ENCODE data around the gene EGFL8.

Gene EGFL8

DNA sequence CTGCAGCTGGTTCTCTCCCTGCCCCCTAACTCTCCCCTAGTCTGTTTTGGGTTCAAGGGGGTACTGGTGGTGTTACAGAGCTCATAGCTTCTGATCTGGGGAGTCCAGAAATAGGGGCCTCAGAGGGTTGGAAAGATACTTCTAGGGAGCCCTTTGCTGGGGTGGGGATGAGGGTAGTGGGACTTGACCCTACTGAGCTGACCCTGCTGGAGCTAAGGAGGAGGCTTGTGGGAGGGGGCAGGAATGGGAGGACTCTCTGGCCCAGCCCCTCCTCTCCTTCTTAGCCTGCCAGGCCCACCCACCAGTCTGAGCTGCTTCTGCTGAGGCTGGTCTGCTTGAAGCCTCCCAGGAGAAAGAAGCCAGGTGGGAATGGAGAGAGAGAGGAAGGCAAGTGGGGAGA is at the start of gene EGFL8:
Gene EGFL8 (plus strand): TSS at position 301 of the 400 bp plus-strand sequence. CDS start 1,571 bp downstream, outside the sequence.
- Histone ChIP-seq H3K79me2 (ENCODE audit: insufficient read depth, low read length) (no peaks in the 10 kb centered on the region), H3K27me3 (ENCODE audit: insufficient read depth, low read length, poor library complexity, severe bottlenecking) (no peaks in the 10 kb centered on the region), H3K9ac (ENCODE audit: low read depth, low read length, poor library complexity, severe bottlenecking) (no peak within 1 kb of the TSS), H4K20me1 (ENCODE audit: insufficient read depth, low read length, poor library complexity, severe bottlenecking) (no peaks in the 10 kb centered on the region), H3K36me3 (ENCODE audit: insufficient read depth, low read length) (peaks cover 17% of the 10 kb centered on the region; the same call in 1 of the 2 replicates), H2AFZ (ENCODE audit: low read length) (no peak within 1 kb of the TSS), H3K4me3 (ENCODE audit: low read length, poor library complexity, severe bottlenecking) (no peak within 1 kb of the TSS), H3K9me3 (ENCODE audit: insufficient read depth, low read depth, low read length) (no peaks in the 10 kb centered on the region), H3K4me2 (ENCODE audit: low read depth, low read length, poor library complexity, severe bottlenecking) (no peak within 1 kb of the TSS), H3K4me1 (ENCODE audit: insufficient read depth, low read length, poor library complexity, severe bottlenecking) (no peaks in the 10 kb centered on the region), H3K9me2 (replicated peaks; ENCODE audit: low read depth, low read length) (no peaks in the 10 kb centered on the region), H3F3A (ENCODE audit: low read depth) (no peaks in the 10 kb centered on the region)
- TF ChIP-seq, protein P1, sequence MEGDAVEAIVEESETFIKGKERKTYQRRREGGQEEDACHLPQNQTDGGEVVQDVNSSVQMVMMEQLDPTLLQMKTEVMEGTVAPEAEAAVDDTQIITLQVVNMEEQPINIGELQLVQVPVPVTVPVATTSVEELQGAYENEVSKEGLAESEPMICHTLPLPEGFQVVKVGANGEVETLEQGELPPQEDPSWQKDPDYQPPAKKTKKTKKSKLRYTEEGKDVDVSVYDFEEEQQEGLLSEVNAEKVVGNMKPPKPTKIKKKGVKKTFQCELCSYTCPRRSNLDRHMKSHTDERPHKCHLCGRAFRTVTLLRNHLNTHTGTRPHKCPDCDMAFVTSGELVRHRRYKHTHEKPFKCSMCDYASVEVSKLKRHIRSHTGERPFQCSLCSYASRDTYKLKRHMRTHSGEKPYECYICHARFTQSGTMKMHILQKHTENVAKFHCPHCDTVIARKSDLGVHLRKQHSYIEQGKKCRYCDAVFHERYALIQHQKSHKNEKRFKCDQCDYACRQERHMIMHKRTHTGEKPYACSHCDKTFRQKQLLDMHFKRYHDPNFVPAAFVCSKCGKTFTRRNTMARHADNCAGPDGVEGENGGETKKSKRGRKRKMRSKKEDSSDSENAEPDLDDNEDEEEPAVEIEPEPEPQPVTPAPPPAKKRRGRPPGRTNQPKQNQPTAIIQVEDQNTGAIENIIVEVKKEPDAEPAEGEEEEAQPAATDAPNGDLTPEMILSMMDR (conservative IDR thresholded peaks at IDR 0.05; ENCODE audit: low read length) = no peak
- TF ChIP-seq EZH2phosphoT487 (IDR thresholded peaks at IDR 0.05; ENCODE audit: borderline replicate concordance) = no peak

DNA sequence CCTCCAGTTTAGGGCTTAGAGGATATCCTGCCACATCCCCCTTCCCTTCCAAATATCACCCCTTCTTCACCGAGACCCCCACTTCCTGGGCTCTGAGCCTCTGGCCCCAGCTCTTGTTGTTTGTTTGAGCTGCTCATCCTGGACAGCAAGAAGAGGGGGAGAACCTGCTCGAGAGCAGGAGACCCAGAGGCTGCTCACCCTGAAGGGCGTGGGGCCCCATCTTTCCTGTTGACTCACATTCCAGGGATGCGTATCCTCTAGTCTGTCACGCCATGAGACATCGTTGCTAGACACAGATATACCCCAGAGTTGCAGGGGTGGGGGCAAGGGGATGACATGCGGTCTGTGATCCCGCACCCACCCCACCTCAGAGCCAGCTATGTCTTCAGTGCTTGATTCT is 49.6 kb upstream of the EGFL8 start:
- TF ChIP-seq EZH2phosphoT487 (IDR thresholded peaks at IDR 0.05; ENCODE audit: borderline replicate concordance) = no peak
- TF ChIP-seq, protein P1 (conservative IDR thresholded peaks at IDR 0.05; ENCODE audit: low read length) = no peak
- H3K9ac ChIP-seq (ENCODE audit: low read depth, low read length, poor library complexity, severe bottlenecking) = no peak overlapping the region
- peaks cover 2% of the 10 kb centered on the region for H4K20me1 ChIP-seq (ENCODE audit: insufficient read depth, low read length, poor library complexity, severe bottlenecking)
- H2AFZ ChIP-seq (ENCODE audit: low read length) = no peak overlapping the region
- H3K4me3 ChIP-seq (ENCODE audit: low read length, poor library complexity, severe bottlenecking) = no peak overlapping the region
- no peak overlapping the region for H3K4me2 ChIP-seq (ENCODE audit: low read depth, low read length, poor library complexity, severe bottlenecking)
- peaks cover 37% of the 10 kb centered on the region; the same call in 1 of the 2 replicates for H3K36me3 ChIP-seq (ENCODE audit: insufficient read depth, low read length)
- no peaks in the 10 kb centered on the region for H3K9me2 ChIP-seq (replicated peaks; ENCODE audit: low read depth, low read length)
- H3K9me3 ChIP-seq (ENCODE audit: insufficient read depth, low read depth, low read length) = no peaks in the 10 kb centered on the region
- H3K27me3 ChIP-seq (ENCODE audit: insufficient read depth, low read length, poor library complexity, severe bottlenecking) = no peaks in the 10 kb centered on the region
- no peaks in the 10 kb centered on the region for H3K79me2 ChIP-seq (ENCODE audit: insufficient read depth, low read length)
- H3K4me1 ChIP-seq (ENCODE audit: insufficient read depth, low read length, poor library complexity, severe bottlenecking) = no peaks in the 10 kb centered on the region
- no peaks in the 10 kb centered on the region for H3F3A ChIP-seq (ENCODE audit: low read depth)

DNA sequence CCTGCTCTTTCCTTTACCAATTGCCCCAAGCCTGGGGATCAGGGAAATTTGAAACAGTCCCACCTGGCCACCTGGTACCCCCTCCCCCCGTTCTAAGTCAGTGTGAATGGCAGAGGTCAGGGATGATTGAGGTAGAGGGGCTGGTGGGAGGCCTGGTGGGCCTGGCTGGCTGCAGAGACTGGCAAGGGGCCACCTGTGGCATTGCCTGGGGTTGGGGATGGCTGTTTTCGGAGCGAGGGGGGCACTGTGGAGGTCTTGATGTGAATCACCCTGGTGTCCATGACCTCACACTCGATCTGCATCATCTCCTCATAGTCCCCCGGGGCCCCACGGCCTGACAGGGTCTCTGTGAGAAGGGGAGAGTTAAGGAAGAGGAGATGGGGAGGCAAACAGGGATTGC is 48.8 kb upstream of the EGFL8 start:
- Histone ChIP-seq H3K9ac (ENCODE audit: low read depth, low read length, poor library complexity, severe bottlenecking) (no peak overlapping the region), H3K4me1 (ENCODE audit: insufficient read depth, low read length, poor library complexity, severe bottlenecking) (no peaks in the 10 kb centered on the region), H4K20me1 (ENCODE audit: insufficient read depth, low read length, poor library complexity, severe bottlenecking) (peaks cover 2% of the 10 kb centered on the region), H3K4me2 (ENCODE audit: low read depth, low read length, poor library complexity, severe bottlenecking) (no peak overlapping the region), H3F3A (ENCODE audit: low read depth) (no peaks in the 10 kb centered on the region), H2AFZ (ENCODE audit: low read length) (no peak overlapping the region), H3K36me3 (ENCODE audit: insufficient read depth, low read length) (peaks cover 42% of the 10 kb centered on the region; the same call in 1 of the 2 replicates), H3K27me3 (ENCODE audit: insufficient read depth, low read length, poor library complexity, severe bottlenecking) (no peaks in the 10 kb centered on the region), H3K79me2 (ENCODE audit: insufficient read depth, low read length) (no peaks in the 10 kb centered on the region), H3K9me3 (ENCODE audit: insufficient read depth, low read depth, low read length) (no peaks in the 10 kb centered on the region), H3K9me2 (replicated peaks; ENCODE audit: low read depth, low read length) (no peaks in the 10 kb centered on the region), H3K4me3 (ENCODE audit: low read length, poor library complexity, severe bottlenecking) (no peak overlapping the region)
- TF ChIP-seq EZH2phosphoT487 (IDR thresholded peaks at IDR 0.05; ENCODE audit: borderline replicate concordance) = no peak
- TF ChIP-seq, protein P1 (conservative IDR thresholded peaks at IDR 0.05; ENCODE audit: low read length) = no peak

Data from Loucy (cell line).